Spleen (tissue), 11 donors: ENCODE results near the gene TFPT. TPM values are rescaled to one million over a fixed set of nuclear protein-coding genes. Genes with fewer than 3 reads are reported as not detected.

ENCODE experiments used
- DNase-seq: peaks from one replicate; pipeline ENCODE4 v3.0.0-alpha.2; 2020
- H3K27ac ChIP-seq, 8 donors: fragments of 200-600 bp; sonication (generic) in 7 of 8; 1 replicate in 4 of 8; 2 replicates in 4 of 8; pipeline versions ENCODE4 v1.5.0 to v1.8.0; 2016 to 2021; ENCODE audit warnings: inconsistent platforms in 4 of 8, mild to moderate bottlenecking in 4 of 8, moderate library complexity in 1 of 8
- H3K27me3 ChIP-seq, 7 donors: fragments of 200-600 bp; sonication (generic) in 6 of 7; replicated peaks in 1 of 7; 1 replicate in 4 of 7; 2 replicates in 3 of 7; pipeline versions ENCODE4 v1.5.0 to v1.8.0; 2016 to 2021; ENCODE audit warnings: inconsistent platforms in 3 of 7, mild to moderate bottlenecking in 1 of 7
- H3K36me3 ChIP-seq, 6 donors: fragments of 200-600 bp; sonication (generic) in 5 of 6; 1 replicate in 4 of 6; 2 replicates in 2 of 6; pipeline versions ENCODE4 v1.5.0 to v1.8.0; 2016 to 2021; ENCODE audit warnings: inconsistent platforms in 2 of 6
- H3K4me1 ChIP-seq, 6 donors: fragments of 200-600 bp; sonication (generic) in 5 of 6; 1 replicate in 3 of 6; 2 replicates in 3 of 6; pipeline versions ENCODE4 v1.5.0 to v1.8.0; 2016 to 2021; ENCODE audit warnings: inconsistent platforms in 3 of 6
- H3K4me3 ChIP-seq, 8 donors: fragments of 200-600 bp; sonication (generic) in 7 of 8; 1 replicate in 4 of 8; 2 replicates in 4 of 8; pipeline versions ENCODE4 v1.5.0 to v1.8.0; 2016 to 2021; ENCODE audit warnings: inconsistent platforms in 4 of 8, mild to moderate bottlenecking in 4 of 8, moderate library complexity in 2 of 8
- H3K9me3 ChIP-seq, 8 donors: fragments of 200-600 bp; sonication (generic) in 7 of 8; 1 replicate in 4 of 8; 2 replicates in 4 of 8; pipeline versions ENCODE4 v1.5.0 to v1.8.0; 2016 to 2021; ENCODE audit warnings: inconsistent platforms in 4 of 8
- CTCF ChIP-seq, 11 experiments: fragments of 200-600 bp in 7 of 11; fragments of 450-650 bp in 4 of 11; sonication (generic) in 4 of 11; IDR thresholded peaks in 8 of 11; conservative IDR thresholded peaks in 3 of 11; 1 replicate in 7 of 11; 2 replicates in 4 of 11; pipeline versions ENCODE4 v1.4.0 to v1.8.0; 2016 to 2021; ENCODE audit warnings: antibody characterized with exemption in 11 of 11, inconsistent platforms in 4 of 11, mild to moderate bottlenecking in 1 of 11
- POLR2A ChIP-seq, 3 donors: fragments of 450-650 bp; IDR thresholded peaks; one replicate each; pipeline ENCODE4 v1.5.1; 2017; ENCODE audit warnings: antibody characterized with exemption in 3 of 3, mild to moderate bottlenecking in 1 of 3
- POLR2AphosphoS5 ChIP-seq, 3 donors: sonication (generic); formaldehyde crosslinking; IDR thresholded peaks; one replicate each; pipeline ENCODE4 v1.5.1; 2017; ENCODE audit warnings: antibody characterized with exemption in 3 of 3
- WGBS, 5 donors: extraction: QIAGEN DNeasy Blood & Tissue Kit in 3 of 5; methylation state at CpG; one replicate each; pipeline versions ENCODE4 v1.1.5 to v1.1.7; 2013 to 2018; 5-methylcytosine and 5-hydroxymethylcytosine counted together
- intact Hi-C: fragments of 100-400 bp; cut with DNase I; formaldehyde crosslinking; loops from one replicate; pipeline ENCODE4 v1.15.0; 2023; ENCODE audit warnings: low total_unique reads
- polyA plus RNA-seq, 3 donors: library from polyadenylated mRNA; stranded (reverse); fragments of 200-250 nt; gene quantifications; one replicate each; pipeline ENCODE4 v1.2.1, GENCODE V29; 2013
- total RNA-seq, 7 donors: library from RNA; depleted of rRNA in 3 of 7; stranded (reverse); fragments of >200 nt in 3 of 7; fragmentation: NEBNext Ultra II Directional in 4 of 7; extraction: Animal tissue kit (Norgen Biotek cat#: 25700) in 4 of 7; gene quantifications; one replicate each; pipeline versions ENCODE4 v1.1.0 to v1.2.1, GENCODE V29; 2016 to 2021
- donor health status: healthy with polysubstance abuse.
- donor health status: DM: no; HTN: no; CAD: no; lungs with moderate emphysema.
- donor health status: DM: no; HTN: no; CAD: no.
- donor health status: Bipolar disorder and iron deficiency.
- donor health status: healthy.
- donor health status: DM: no; HTN: no; CAD: no.
- donor health status: DM: yes; HTN: yes; CAD: no.

Gene TFPT
- total and polyA plus RNA-seq, 10 donors: 16.5 to 36.5 (median 21.8) TPM

GRCh38 chr19:54147676-54148075 is 32.2 kb upstream of the TFPT start:
- Histone ChIP-seq H3K4me1 (peaks cover 0 to 37% (median 6%) of the 10 kb centered on the region in 6 donors), H3K9me3 (no peaks in the 10 kb centered on the region), H3K27me3 (no peaks in the 10 kb centered on the region), H3K4me3 (no peak overlapping the region), H3K27ac (peak overlapping the region in 6 of 8 donors; percentile 20 to 67 (median 44)), H3K36me3 (peaks cover 10 to 100% (median 100%) of the 10 kb centered on the region in 6 donors)
- WGBS, 5 donors: 69 to 92% (median 85%) methylated on average over 3 of the region's 3 CpGs
- intact Hi-C loops: no loop called here
- TF ChIP-seq POLR2AphosphoS5 (IDR thresholded peaks at IDR 0.05): peak in 1 of 3 donors; percentile 27
- TF ChIP-seq CTCF (IDR thresholded peaks at IDR 0.05 in 8 of 11, conservative IDR thresholded peaks at IDR 0.05 in 3 of 11): peak in 1 of 11 experiments; percentile 6
- no peak for TF ChIP-seq POLR2A (IDR thresholded peaks at IDR 0.05)
- DNase-seq: no peak

- intact Hi-C loops: no loop called here
- H3K9me3 ChIP-seq: no peaks in the 10 kb centered on the region
- no peak overlapping the region for H3K27ac ChIP-seq
- peaks cover 8 to 100% (median 83%) of the 10 kb centered on the region in 6 donors for H3K36me3 ChIP-seq
- no peak overlapping the region for H3K4me3 ChIP-seq
- no peak for DNase-seq
- whole genome bisulfite sequencing, 5 donors: 88 to 94% (median 91%) methylated on average over 21 to 28 of the region's 28 CpGs
- peaks cover 0 to 52% (median 17%) of the 10 kb centered on the region in 6 donors for H3K4me1 ChIP-seq
- TF ChIP-seq POLR2AphosphoS5 (IDR thresholded peaks at IDR 0.05) (peak in 2 of 3 donors; percentile 25 to 38), CTCF (IDR thresholded peaks at IDR 0.05 in 8 of 11, conservative IDR thresholded peaks at IDR 0.05 in 3 of 11) (no peak), POLR2A (IDR thresholded peaks at IDR 0.05) (no peak)
- H3K27me3 ChIP-seq: no peaks in the 10 kb centered on the region
Measured at GRCh38 chr19:54145541-54146158, 30.2 kb upstream of the TFPT start.

GRCh38 chr19:54142166-54142780 is 26.8 kb upstream of the TFPT start:
- no peak for TF ChIP-seq POLR2AphosphoS5 (IDR thresholded peaks at IDR 0.05)
- TF ChIP-seq POLR2A (IDR thresholded peaks at IDR 0.05): no peak
- TF ChIP-seq CTCF (IDR thresholded peaks at IDR 0.05 in 8 of 11, conservative IDR thresholded peaks at IDR 0.05 in 3 of 11): no peak
- peaks cover 8 to 85% (median 55%) of the 10 kb centered on the region in 6 donors for H3K36me3 ChIP-seq
- no peaks in the 10 kb centered on the region for H3K27me3 ChIP-seq
- intact Hi-C loops: no loop called here
- H3K4me3 ChIP-seq: no peak overlapping the region
- no peaks in the 10 kb centered on the region for H3K9me3 ChIP-seq
- no peak overlapping the region for H3K27ac ChIP-seq
- WGBS, 5 donors: 79 to 94% (median 86%) methylated on average over 7 of the region's 7 CpGs
- peaks cover 16 to 55% (median 42%) of the 10 kb centered on the region in 6 donors for H3K4me1 ChIP-seq
- DNase-seq: no peak

GRCh38 chr19:54141356-54141755 is 25.9 kb upstream of the TFPT start:
- Histone ChIP-seq H3K4me3 (no peak overlapping the region), H3K9me3 (no peaks in the 10 kb centered on the region), H3K36me3 (peaks cover 8 to 76% (median 46%) of the 10 kb centered on the region in 6 donors), H3K4me1 (peaks cover 19 to 52% (median 42%) of the 10 kb centered on the region in 6 donors), H3K27me3 (no peaks in the 10 kb centered on the region), H3K27ac (no peak overlapping the region)
- TF ChIP-seq CTCF (IDR thresholded peaks at IDR 0.05 in 8 of 11, conservative IDR thresholded peaks at IDR 0.05 in 3 of 11): no peak
- TF ChIP-seq POLR2AphosphoS5 (IDR thresholded peaks at IDR 0.05): no peak
- no peak for TF ChIP-seq POLR2A (IDR thresholded peaks at IDR 0.05)
- no peak for DNase-seq
- 85 to 94% (median 90%) methylated on average over 3 of the region's 3 CpGs for WGBS, 5 donors
- intact Hi-C loops: no loop called here
